Aorta (tissue), 5 donors: ENCODE measurements around the gene PRSS36. TPM values are rescaled to one million over a fixed set of nuclear protein-coding genes. Genes with fewer than 3 reads are reported as not detected.
A peak's percentile ranks its signal among the peaks of the same experiment; 100 is the strongest.
"Not testable (repeated sequence)": the region's sequence is repeated elsewhere in the genome, so short reads cannot be mapped to it uniquely, and the experiment has no call there.

Experiments
- ATAC-seq: fragments of 200-7000 bp; cut with Tn5 transposase; one replicate; pipeline ENCODE4 v1.9.1; 2022; ENCODE audit warnings: moderate library complexity; ENCODE audit not compliant: low FRiP score
- DNase-seq, 2 donors: peaks; one replicate each; pipeline ENCODE4 v3.0.0-alpha.2; 2020
- H3K27ac ChIP-seq, 2 donors: one replicate each; pipeline ENCODE4 v1.5.1; 2013; ENCODE audit warnings: low read length in 2 of 2, mild to moderate bottlenecking in 2 of 2, moderate library complexity in 2 of 2, control low read depth in 1 of 2, inconsistent platforms in 1 of 2, low read depth in 1 of 2
- H3K27me3 ChIP-seq, 2 donors: one replicate each; pipeline ENCODE4 v1.6.1; 2013; ENCODE audit warnings: control low read depth in 1 of 2, low read length in 1 of 2, mild to moderate bottlenecking in 1 of 2, moderate library complexity in 1 of 2; ENCODE audit not compliant: insufficient read depth in 2 of 2, control insufficient read depth in 1 of 2
- H3K36me3 ChIP-seq, 2 donors: one replicate each; pipeline ENCODE4 v1.6.1; 2013; ENCODE audit warnings: control low read depth in 1 of 2, low read length in 1 of 2, mild to moderate bottlenecking in 1 of 2; ENCODE audit not compliant: insufficient read depth in 2 of 2, control insufficient read depth in 1 of 2
- H3K4me1 ChIP-seq, 2 donors: one replicate each; pipeline ENCODE4 v1.6.1; 2013; ENCODE audit warnings: low read length in 2 of 2, control low read depth in 1 of 2, mild to moderate bottlenecking in 1 of 2, moderate library complexity in 1 of 2; ENCODE audit not compliant: insufficient read depth in 2 of 2, control insufficient read depth in 1 of 2
- H3K4me3 ChIP-seq, 2 donors: one replicate each; pipeline ENCODE4 v1.5.1; 2013; ENCODE audit warnings: low read length in 2 of 2, control low read depth in 1 of 2, mild to moderate bottlenecking in 1 of 2
- H3K9me3 ChIP-seq: one replicate; pipeline ENCODE4 v1.6.1; 2013; ENCODE audit warnings: mild to moderate bottlenecking, low read length; ENCODE audit not compliant: control insufficient read depth
- whole genome bisulfite sequencing, 2 donors: extraction: QIAGEN DNeasy Blood & Tissue Kit; methylation state at CpG; one replicate each; pipeline ENCODE4 v1.1.7; 2013; 5-methylcytosine and 5-hydroxymethylcytosine counted together
- intact Hi-C, 2 donors: fragments of 100-400 bp; cut with DNase I; formaldehyde crosslinking; loops; one replicate each; pipeline versions ENCODE4 v1.14.2 to v1.15.0; 2022
- polyA plus RNA-seq, 2 donors: library from polyadenylated mRNA; stranded (reverse); fragments of 200-250 nt; gene quantifications; one replicate each; pipeline ENCODE4 v1.2.3, GENCODE V29; 2013
- total RNA-seq, 2 donors: library from RNA; stranded (reverse); fragmentation: NEBNext Ultra II Directional; extraction: Animal tissue kit (Norgen Biotek cat#: 25700); gene quantifications; one replicate each; pipeline ENCODE4 v1.2.1, GENCODE V29; 2021
- donor health status: healthy with polysubstance abuse.
- donor health status: Bipolar disorder and iron deficiency.
- donor health status: DM: no; HTN: no; CAD: no.
- donor health status: DM: no; HTN: no; CAD: no.
- donor health status: DM: yes; HTN: yes; CAD: no.

PRSS36 gene
- total and polyA plus RNA-seq, 4 donors, result 3.5 to 8.8 (median 4.7) TPM

DNA sequence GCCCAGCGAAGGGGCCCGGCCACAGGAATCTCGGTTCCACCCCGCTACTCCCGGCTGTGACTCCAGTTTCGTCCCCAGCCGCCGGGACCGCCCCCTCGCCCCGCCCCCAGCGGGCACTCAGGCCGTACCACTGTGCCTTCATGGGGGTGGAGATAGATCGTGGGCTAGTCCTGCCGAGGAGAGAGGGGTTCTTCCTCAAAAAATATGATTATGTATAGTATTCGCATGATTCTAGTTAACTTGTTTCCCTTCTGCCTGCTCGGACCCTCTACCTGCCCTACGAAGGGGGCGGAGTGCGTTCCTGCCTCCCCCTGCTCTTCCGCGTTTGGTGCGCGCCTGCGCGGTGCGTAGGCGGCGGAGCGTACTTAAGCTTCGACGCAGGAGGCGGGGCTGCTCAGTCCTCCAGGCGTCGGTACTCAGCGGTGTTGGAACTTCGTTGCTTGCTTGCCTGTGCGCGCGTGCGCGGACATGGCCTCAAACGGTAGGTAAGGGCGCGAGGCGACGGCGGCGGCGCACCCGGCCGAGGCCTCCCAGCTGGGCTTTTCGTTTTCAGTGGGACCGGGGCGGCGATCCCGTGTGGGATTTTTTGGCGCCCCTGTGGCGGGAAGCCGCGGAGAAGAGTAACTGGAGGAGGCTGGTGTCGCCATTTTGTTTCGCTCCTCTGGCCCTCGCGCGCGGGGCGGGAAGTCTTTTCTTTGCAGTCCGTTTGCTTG lies 30.0 kb upstream of the PRSS36 start, which contains the start of gene FUS:
Gene FUS (plus strand): TSS at position 393 of the 713 bp plus-strand sequence. CDS start 76 bp downstream, at position 469.
- Histone ChIP-seq H3K27me3 (peaks cover 0 to 2% of the 10 kb centered on the region in 2 donors), H3K27ac (peak within 1 kb of the TSS in 1 of 2 donors; percentile 76), H3K9me3 (no peaks in the 10 kb centered on the region), H3K4me1 (peaks cover 0 to 5% of the 10 kb centered on the region in 2 donors), H3K4me3 (peak within 1 kb of the TSS; percentile 45 to 85), H3K36me3 (peaks cover 2 to 7% of the 10 kb centered on the region in 2 donors)
- 0% methylated on average over 59 to 69 of the region's 69 CpGs for WGBS, 2 donors
- DNase-seq, result peak; percentile 94 to 97
- intact Hi-C loops, result loop anchor here (1.0 to 10.0 kb wide), 3 partner anchors 38 to 687 kb away; partner anchors contain the start of gene ZNF843 (in 2 of the 2)
- ATAC-seq, result peak; percentile 98

DNA sequence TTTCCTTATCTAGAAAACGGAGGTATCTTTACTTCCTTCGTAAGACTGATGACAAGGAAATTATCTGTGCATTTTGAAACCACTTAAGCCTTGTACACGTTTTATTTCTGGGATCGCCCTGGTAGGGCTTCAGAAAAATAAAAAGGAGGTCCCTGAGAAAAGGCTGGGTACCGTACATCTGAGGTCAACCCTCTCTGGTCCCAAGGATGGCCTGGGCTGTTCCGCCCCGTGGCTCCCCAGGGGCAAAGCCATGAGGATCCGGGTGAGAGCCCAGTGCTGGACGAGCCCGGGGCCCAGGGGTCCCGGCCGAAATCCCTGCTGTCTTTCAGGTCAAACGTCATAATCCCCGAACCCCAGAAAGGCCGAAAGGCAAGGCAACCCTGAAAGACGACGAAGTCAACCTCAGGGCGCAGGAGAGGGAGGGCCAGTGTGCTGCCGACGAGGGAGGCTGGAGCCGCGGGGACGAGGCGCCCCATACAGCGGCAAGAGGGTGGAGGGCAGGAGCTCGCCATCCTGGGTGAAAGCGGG lies 29.4 kb upstream of the PRSS36 start:
- peak overlapping the region in 1 of 2 donors; percentile 58 for H3K27ac ChIP-seq
- peaks cover 0 to 5% of the 10 kb centered on the region in 2 donors for H3K4me1 ChIP-seq
- ATAC-seq (peak; percentile 0), DNase-seq (peak in 1 of 2 donors; percentile 68)
- H3K36me3 ChIP-seq, result peaks cover 0 to 5% of the 10 kb centered on the region in 2 donors
- WGBS, 2 donors, result 3% methylated on average over 27 of the region's 27 CpGs
- H3K9me3 ChIP-seq, result no peaks in the 10 kb centered on the region
- peaks cover 0 to 2% of the 10 kb centered on the region in 2 donors for H3K27me3 ChIP-seq
- H3K4me3 ChIP-seq, result peak overlapping the region; percentile 4 to 85
- intact Hi-C loops, result no loop called here

- DNase-seq (no peak), ATAC-seq (no peak)
- H3K4me3 ChIP-seq, result no peak overlapping the region
- peaks cover 0 to 2% of the 10 kb centered on the region in 2 donors for H3K27me3 ChIP-seq
- no peaks in the 10 kb centered on the region for H3K9me3 ChIP-seq
- H3K4me1 ChIP-seq, result no peaks in the 10 kb centered on the region
- no peak overlapping the region for H3K27ac ChIP-seq
- intact Hi-C loops, result no loop called here
- 72 to 75% methylated on average over 3 of the region's 3 CpGs for WGBS, 2 donors
- H3K36me3 ChIP-seq, result no peaks in the 10 kb centered on the region
Measured at GRCh38 chr16:31177136-31177535, 27.3 kb upstream of the PRSS36 start.

GRCh38 chr16:31170048-31170447 lies 20.2 kb upstream of the PRSS36 start:
- ATAC-seq, H3K27me3 ChIP-seq, H3K4me3 ChIP-seq, H3K4me1 ChIP-seq, H3K27ac ChIP-seq, intact Hi-C loops, H3K9me3 ChIP-seq, H3K36me3 ChIP-seq: not testable (repeated sequence)
- DNase-seq, result peak in 1 of 2 donors; percentile 17
- no CpG with 5 or more reads among the region's 2 CpGs for WGBS, 2 donors

DNA sequence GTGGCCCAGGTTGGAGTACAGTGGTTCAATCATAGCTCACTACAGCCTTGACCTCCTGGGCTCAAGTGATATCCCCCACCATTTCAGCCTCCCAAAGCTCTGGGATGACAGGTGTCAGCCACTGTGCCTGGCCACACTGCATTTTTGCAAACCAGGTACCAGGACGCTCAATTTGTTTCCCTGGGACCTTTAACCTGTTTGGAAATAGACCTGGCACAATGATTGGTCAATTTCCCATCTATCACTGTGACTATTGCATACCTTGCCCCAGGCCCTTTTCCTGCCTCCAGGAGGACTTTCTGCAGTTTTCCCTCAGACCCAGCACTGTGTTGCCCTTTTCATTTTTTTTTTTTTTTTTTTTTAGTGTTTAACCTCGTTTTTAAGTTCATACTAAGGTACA lies 19.0 kb upstream of the PRSS36 start:
- 77 to 79% methylated on average over 2 of the region's 2 CpGs for WGBS, 2 donors
- no peak overlapping the region for H3K27ac ChIP-seq
- no peaks in the 10 kb centered on the region for H3K36me3 ChIP-seq
- ATAC-seq, result no peak
- intact Hi-C loops, result no loop called here
- H3K27me3 ChIP-seq, result no peaks in the 10 kb centered on the region
- no peak for DNase-seq
- no peaks in the 10 kb centered on the region for H3K9me3 ChIP-seq
- no peaks in the 10 kb centered on the region for H3K4me1 ChIP-seq
- no peak overlapping the region for H3K4me3 ChIP-seq

- no peaks in the 10 kb centered on the region for H3K4me1 ChIP-seq
- WGBS, 2 donors, result 90 to 95% methylated on average over 8 of the region's 8 CpGs
- H3K36me3 ChIP-seq, result no peaks in the 10 kb centered on the region
- ATAC-seq, result no peak
- intact Hi-C loops, result no loop called here
- no peaks in the 10 kb centered on the region for H3K9me3 ChIP-seq
- H3K27ac ChIP-seq, result no peak overlapping the region
- DNase-seq, result peak in 1 of 2 donors; percentile 9
- H3K27me3 ChIP-seq, result no peaks in the 10 kb centered on the region
- no peak overlapping the region for H3K4me3 ChIP-seq
Measured at GRCh38 chr16:31167315-31167714, 17.4 kb upstream of the PRSS36 start.

GRCh38 chr16:31157136-31157535 lies 7.3 kb upstream of the PRSS36 start:
- ATAC-seq, result no peak
- no peaks in the 10 kb centered on the region for H3K9me3 ChIP-seq
- no peaks in the 10 kb centered on the region for H3K4me1 ChIP-seq
- H3K27ac ChIP-seq, result no peak overlapping the region
- WGBS, 2 donors, result 20 to 21% methylated on average over 8 of the region's 8 CpGs
- H3K4me3 ChIP-seq, result no peak overlapping the region
- no peaks in the 10 kb centered on the region for H3K27me3 ChIP-seq
- DNase-seq, result peak in 1 of 2 donors; percentile 75
- H3K36me3 ChIP-seq, result no peaks in the 10 kb centered on the region
- intact Hi-C loops, result no loop called here

- 82 to 86% methylated on average over 6 of the region's 6 CpGs for WGBS, 2 donors
- H3K9me3 ChIP-seq, H3K36me3 ChIP-seq, H3K4me3 ChIP-seq, H3K27me3 ChIP-seq, intact Hi-C loops, H3K4me1 ChIP-seq, H3K27ac ChIP-seq, ATAC-seq, DNase-seq: not testable (repeated sequence)
Measured at GRCh38 chr16:31150976-31151375, 1.1 kb upstream of the PRSS36 start.

DNA sequence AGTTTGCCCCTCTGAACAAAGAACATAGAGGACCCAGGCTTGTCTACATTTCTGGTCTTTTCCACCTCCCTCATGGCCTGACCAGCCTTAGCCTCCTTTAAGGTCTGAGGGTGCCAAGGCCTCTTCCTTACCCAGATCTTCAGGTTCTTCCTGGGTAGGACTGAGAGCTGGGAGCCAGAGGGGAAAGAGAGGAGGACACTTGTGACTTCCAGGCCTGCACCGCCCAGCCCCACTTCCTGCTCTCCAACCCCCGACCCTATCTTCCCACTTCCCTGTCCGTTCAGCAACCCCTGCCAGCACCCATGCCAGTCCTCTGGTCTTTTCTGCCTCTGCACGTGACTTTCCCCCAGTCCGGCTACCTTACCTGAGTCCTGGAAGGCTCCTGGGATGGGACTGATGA lies 534 bp downstream of the PRSS36 start:
- Histone ChIP-seq H3K27ac (no peak overlapping the region), H3K9me3 (no peaks in the 10 kb centered on the region), H3K27me3 (no peaks in the 10 kb centered on the region), H3K4me1 (no peaks in the 10 kb centered on the region), H3K4me3 (no peak overlapping the region), H3K36me3 (no peaks in the 10 kb centered on the region)
- ATAC-seq (no peak), DNase-seq (peak in 1 of 2 donors; percentile 68)
- intact Hi-C loops, result loop anchor here in 1 of 2 donors (10.0 kb wide), 1 partner anchor 165 kb away; the partner anchor contains the start of gene HSD3B7
- 84 to 86% methylated on average over 5 of the region's 5 CpGs for WGBS, 2 donors
